Heart left ventricle (tissue), 16 donors: ENCODE data around the gene UTS2. TPM values are rescaled to one million over a fixed set of nuclear protein-coding genes. Genes with fewer than 3 reads are reported as not detected.

ENCODE experiments used
- ATAC-seq, 4 donors: fragments of 200-7000 bp; cut with Tn5 transposase; one replicate each; pipeline ENCODE4 v1.9.1; 2020 to 2022; ENCODE audit warnings: moderate library complexity in 4 of 4, mild to moderate bottlenecking in 3 of 4, moderate number of reproducible peaks in 1 of 4
- DNase-seq, 5 donors: peaks; one replicate each; pipeline ENCODE4 v3.0.0-alpha.2; 2020
- H3K27ac ChIP-seq, 12 donors: fragments of 200-600 bp; sonication (generic) in 4 of 12; one replicate each; pipeline versions ENCODE4 v1.5.0 to v1.8.0; 2016 to 2022; ENCODE audit warnings: mild to moderate bottlenecking in 2 of 12
- H3K27me3 ChIP-seq, 9 donors: fragments of 200-600 bp; sonication (generic) in 2 of 9; one replicate each; pipeline versions ENCODE4 v1.5.1 to v1.8.0; 2016 to 2022; ENCODE audit warnings: mild to moderate bottlenecking in 3 of 9
- H3K36me3 ChIP-seq, 9 donors: fragments of 200-600 bp; sonication (generic) in 2 of 9; one replicate each; pipeline versions ENCODE4 v1.5.0 to v1.8.0; 2018 to 2022; ENCODE audit warnings: mild to moderate bottlenecking in 2 of 9
- H3K4me1 ChIP-seq, 12 donors: fragments of 200-600 bp; sonication (generic) in 4 of 12; one replicate each; pipeline versions ENCODE4 v1.5.0 to v1.8.0; 2016 to 2022; ENCODE audit warnings: mild to moderate bottlenecking in 3 of 12
- H3K4me3 ChIP-seq, 12 donors: fragments of 200-600 bp; sonication (generic) in 4 of 12; one replicate each; pipeline versions ENCODE4 v1.5.0 to v1.8.0; 2017 to 2022; ENCODE audit warnings: mild to moderate bottlenecking in 9 of 12, moderate library complexity in 4 of 12
- H3K9me3 ChIP-seq, 12 donors: fragments of 200-600 bp; sonication (generic) in 4 of 12; one replicate each; pipeline versions ENCODE4 v1.5.0 to v1.8.0; 2016 to 2022; ENCODE audit warnings: mild to moderate bottlenecking in 1 of 12
- POLR2A ChIP-seq, 2 donors: fragments of 450-650 bp; IDR thresholded peaks; one replicate each; pipeline ENCODE4 v1.6.1; 2017; ENCODE audit warnings: antibody characterized with exemption in 2 of 2, mild to moderate bottlenecking in 2 of 2, moderate library complexity in 2 of 2
- WGBS, 4 donors: extraction: QIAGEN DNeasy Blood & Tissue Kit in 2 of 4; methylation state at CpG; one replicate each; pipeline versions ENCODE4 v1.1.5 to v1.1.7; 2013 to 2018; 5-methylcytosine and 5-hydroxymethylcytosine counted together
- intact Hi-C, 10 donors: fragments of 100-400 bp; cut with DNase I; formaldehyde crosslinking; loops; one replicate each; pipeline versions ENCODE4 v1.11.1 to v1.14.2; 2022
- polyA plus RNA-seq, 2 donors: library from polyadenylated mRNA; stranded (reverse); fragments of 200-250 nt; gene quantifications; one replicate each; pipeline ENCODE4 v1.2.3, GENCODE V29; 2013
- total RNA-seq, 9 donors: library from RNA; depleted of rRNA in 2 of 9; stranded (reverse); fragments of >200 nt in 2 of 9; fragmentation: NEBNext Ultra II Directional in 3 of 9; extraction: Animal tissue kit (Norgen Biotek cat#: 25700) in 3 of 9; gene quantifications; one replicate each; pipeline versions ENCODE4 v1.1.0 to v1.2.4, GENCODE V29; 2016 to 2023
- TF ChIP-seq, protein P1 (sequence below), 12 donors: fragments of 200-600 bp; sonication (generic) in 4 of 12; IDR thresholded peaks; one replicate each; pipeline versions ENCODE4 v1.5.0 to v1.8.0; 2018 to 2022; ENCODE audit warnings: antibody characterized with exemption in 12 of 12, mild to moderate bottlenecking in 5 of 12
- donor health status: ischemic (EF 13 %, LVEDD 7.1; RV severe dilation, severe dysfunction).
- donor health status: healthy with polysubstance abuse.
- donor health status: DM: no; HTN: yes; CAD: no.
- donor health status: DM: no; HTN: no; CAD: no.
- donor health status: ischemic (EF 25% LVEDD 6.9; RV normal size, moderate dysfunction).
- donor health status: ischemic (EF 25% LVEDD 5.7; RV mildly dilated, moderate dysfunction).
- donor health status: healthy.
- donor health status: DM: yes; HTN: yes; CAD: no.
- donor health status: ischemic (EF 35%, LVEDD 5.7; RV mildly dilated, moderate dysfunction).
- donor health status: nonischemic (EF 11% LVEDD 7.7; RV severe dilation, severe dysfunction).
- donor health status: DM: yes; HTN: yes; CAD: no.
- donor health status: PGD.
- donor health status: ischemic (EF 29% LVEDD 5.4; RV normal size, mild dysfunction).
- donor health status: nonischemic (EF 23%, LVEDD 6.1; RV moderate dilation, normal function).

The UTS2 gene
- total and polyA plus RNA-seq, 11 donors = 0.54 TPM; not detected in 10

DNA sequence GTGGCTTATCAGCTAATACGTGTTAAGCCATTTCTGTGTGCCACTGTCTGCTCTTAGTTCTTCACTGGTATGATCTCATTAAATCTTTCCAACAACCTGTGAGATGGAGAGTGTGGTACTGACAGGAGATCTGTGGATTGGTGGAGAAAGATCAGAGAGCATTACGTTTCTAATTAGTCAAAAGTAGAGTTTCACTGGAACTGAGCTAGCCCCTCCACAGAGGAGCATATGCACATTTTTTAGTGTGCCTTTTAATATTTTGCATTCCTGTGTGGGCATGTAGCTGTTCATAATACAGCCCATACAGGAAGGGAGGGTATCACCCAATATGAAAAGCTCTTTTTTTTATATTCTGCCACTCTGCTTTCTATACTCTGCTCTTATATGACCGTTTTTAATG is 31.6 kb downstream of the UTS2 start:
- H3K4me3 ChIP-seq = no peak overlapping the region
- intact Hi-C loops = no loop called here
- TF ChIP-seq, protein P1, sequence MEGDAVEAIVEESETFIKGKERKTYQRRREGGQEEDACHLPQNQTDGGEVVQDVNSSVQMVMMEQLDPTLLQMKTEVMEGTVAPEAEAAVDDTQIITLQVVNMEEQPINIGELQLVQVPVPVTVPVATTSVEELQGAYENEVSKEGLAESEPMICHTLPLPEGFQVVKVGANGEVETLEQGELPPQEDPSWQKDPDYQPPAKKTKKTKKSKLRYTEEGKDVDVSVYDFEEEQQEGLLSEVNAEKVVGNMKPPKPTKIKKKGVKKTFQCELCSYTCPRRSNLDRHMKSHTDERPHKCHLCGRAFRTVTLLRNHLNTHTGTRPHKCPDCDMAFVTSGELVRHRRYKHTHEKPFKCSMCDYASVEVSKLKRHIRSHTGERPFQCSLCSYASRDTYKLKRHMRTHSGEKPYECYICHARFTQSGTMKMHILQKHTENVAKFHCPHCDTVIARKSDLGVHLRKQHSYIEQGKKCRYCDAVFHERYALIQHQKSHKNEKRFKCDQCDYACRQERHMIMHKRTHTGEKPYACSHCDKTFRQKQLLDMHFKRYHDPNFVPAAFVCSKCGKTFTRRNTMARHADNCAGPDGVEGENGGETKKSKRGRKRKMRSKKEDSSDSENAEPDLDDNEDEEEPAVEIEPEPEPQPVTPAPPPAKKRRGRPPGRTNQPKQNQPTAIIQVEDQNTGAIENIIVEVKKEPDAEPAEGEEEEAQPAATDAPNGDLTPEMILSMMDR (IDR thresholded peaks at IDR 0.05) = no peak
- TF ChIP-seq POLR2A (IDR thresholded peaks at IDR 0.05) = no peak
- WGBS, 4 donors = 79 to 83% (median 82%) methylated on average over 3 of the region's 3 CpGs
- no peaks in the 10 kb centered on the region for H3K9me3 ChIP-seq
- H3K27ac ChIP-seq = no peak overlapping the region
- DNase-seq (no peak), ATAC-seq (no peak)
- peaks cover 0 to 100% (median 87%) of the 10 kb centered on the region in 9 donors for H3K36me3 ChIP-seq
- no peaks in the 10 kb centered on the region for H3K4me1 ChIP-seq
- H3K27me3 ChIP-seq = no peaks in the 10 kb centered on the region

DNA sequence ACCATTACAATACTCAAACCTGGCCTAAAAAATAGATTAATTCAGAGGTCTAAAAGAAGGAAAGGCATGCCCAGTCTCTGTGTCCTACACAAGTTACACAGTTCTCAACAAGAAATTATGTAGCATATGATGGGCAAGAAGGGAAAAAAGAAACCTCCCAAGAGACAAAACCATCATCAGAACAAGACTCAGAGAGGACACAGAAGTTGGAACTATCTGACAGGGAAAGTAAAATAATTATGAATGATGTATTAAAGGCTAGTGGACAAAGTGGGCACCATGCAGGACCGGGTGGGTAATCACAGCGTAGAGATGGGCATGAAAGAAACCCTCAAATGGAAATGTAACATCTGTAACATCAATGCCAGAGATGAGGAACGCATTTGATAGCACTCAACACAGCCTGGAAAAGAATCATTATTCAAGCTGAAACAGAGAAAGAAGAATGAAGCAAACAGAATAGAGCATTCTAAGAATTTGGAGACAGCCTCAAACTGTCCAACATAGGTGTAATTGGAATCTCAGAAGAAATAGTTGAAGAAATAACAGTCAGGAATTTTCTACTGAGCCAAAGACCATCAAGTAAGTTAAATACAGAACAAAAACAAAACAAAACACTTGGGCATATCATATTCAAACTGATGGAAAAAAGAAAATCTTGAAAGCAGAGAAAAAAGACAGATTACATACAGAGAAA is 39.0 kb downstream of the UTS2 start:
- no peak for TF ChIP-seq POLR2A (IDR thresholded peaks at IDR 0.05)
- TF ChIP-seq, protein P1 (IDR thresholded peaks at IDR 0.05) = no peak
- DNase-seq = no peak

DNA sequence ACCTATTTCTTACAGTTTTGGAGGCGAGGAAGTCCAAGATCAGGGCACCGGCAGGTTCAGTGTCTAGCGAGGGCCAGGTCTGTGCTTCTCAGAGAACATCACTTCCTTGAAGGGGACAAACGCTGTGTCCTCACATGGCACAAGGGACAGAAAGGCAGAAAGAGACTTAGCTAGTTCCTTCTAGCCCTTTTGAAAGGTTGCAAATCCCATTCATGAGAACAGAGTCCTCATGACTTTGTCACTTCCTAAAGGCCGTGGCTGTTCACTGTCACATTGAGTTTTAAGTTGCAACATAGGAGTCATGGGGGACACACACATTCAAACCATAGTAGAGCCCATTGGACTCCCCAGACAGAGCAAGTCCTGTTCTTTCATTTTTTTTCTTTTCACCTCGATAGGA is 41.4 kb downstream of the UTS2 start:
- Histone ChIP-seq H3K27me3 (no peaks in the 10 kb centered on the region), H3K4me3 (no peak overlapping the region), H3K9me3 (peaks cover 0 to 14% (median 8%) of the 10 kb centered on the region in 12 donors), H3K27ac (no peak overlapping the region), H3K36me3 (peaks cover 0 to 98% (median 58%) of the 10 kb centered on the region in 9 donors), H3K4me1 (no peaks in the 10 kb centered on the region)
- no peak for TF ChIP-seq POLR2A (IDR thresholded peaks at IDR 0.05)
- TF ChIP-seq, protein P1 (IDR thresholded peaks at IDR 0.05) = no peak
- 90 to 96% (median 94%) methylated on average over 6 of the region's 6 CpGs for WGBS, 4 donors
- no peak for DNase-seq
- intact Hi-C loops = no loop called here
- ATAC-seq = no peak

More for the DNA sequence above, 39.0 kb downstream of the UTS2 start:
- peaks cover 0 to 98% (median 55%) of the 10 kb centered on the region in 9 donors for H3K36me3 ChIP-seq
- peaks cover 0 to 14% (median 8%) of the 10 kb centered on the region in 12 donors for H3K9me3 ChIP-seq
- H3K27ac ChIP-seq = no peak overlapping the region
- no peak overlapping the region for H3K4me3 ChIP-seq
- intact Hi-C loops = no loop called here
- no peak for ATAC-seq
- no peaks in the 10 kb centered on the region for H3K4me1 ChIP-seq
- no peaks in the 10 kb centered on the region for H3K27me3 ChIP-seq
- WGBS, 4 donors = 87 to 95% (median 95%) methylated on average over 3 of the region's 3 CpGs

DNA sequence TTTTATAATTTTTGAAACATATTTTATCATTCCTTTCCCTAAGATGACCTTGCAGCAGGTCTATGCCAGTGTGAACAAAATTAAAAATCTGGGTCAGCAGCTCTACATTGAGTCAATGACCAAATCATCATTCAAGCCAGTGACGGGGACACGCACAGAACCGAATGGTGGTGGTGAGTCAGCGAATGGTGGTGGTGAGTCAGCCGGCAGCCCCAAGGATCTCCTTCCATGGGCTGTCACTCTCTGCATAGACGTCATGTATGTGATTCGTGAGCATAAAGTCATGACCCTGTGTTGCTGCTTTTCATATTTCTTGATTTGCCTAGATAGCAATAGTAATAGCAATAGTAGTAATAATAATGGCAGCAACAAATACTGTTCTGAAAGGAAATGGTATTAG is 42.5 kb downstream of the UTS2 start:
- intact Hi-C loops = no loop called here
- DNase-seq (no peak), ATAC-seq (no peak)
- Histone ChIP-seq H3K27me3 (no peaks in the 10 kb centered on the region), H3K36me3 (peaks cover 0 to 100% (median 67%) of the 10 kb centered on the region in 9 donors), H3K4me1 (no peaks in the 10 kb centered on the region), H3K27ac (no peak overlapping the region), H3K9me3 (peaks cover 0 to 14% (median 8%) of the 10 kb centered on the region in 12 donors), H3K4me3 (no peak overlapping the region)
- TF ChIP-seq, protein P1 (IDR thresholded peaks at IDR 0.05) = no peak
- no peak for TF ChIP-seq POLR2A (IDR thresholded peaks at IDR 0.05)
- 91 to 97% (median 93%) methylated on average over 7 of the region's 7 CpGs for WGBS, 4 donors
